SU-DHL-6 (cell line): Measurements from ENCODE around the gene IGFBP7.

Experiments
- H2AFZ ChIP-seq: fragments of 200-600 bp; sonication (generic); 2 replicates; pipeline ENCODE4 v1.6.1; 2014; ENCODE audit warnings: low read depth, mild to moderate bottlenecking, moderate library complexity, mixed read lengths, antibody characterized with exemption, low read length; ENCODE audit not compliant: severe bottlenecking
- H3F3A ChIP-seq: fragments of 200-600 bp; shearing (Covaris generic); 2 replicates; pipeline ENCODE4 v1.6.0; 2016; ENCODE audit warnings: antibody characterized with exemption, mild to moderate bottlenecking; ENCODE audit not compliant: insufficient read depth
- H3K27ac ChIP-seq: fragments of 200-600 bp; sonication (generic); 2 replicates; pipeline ENCODE4 v1.5.1; 2016; ENCODE audit warnings: low read depth, mild to moderate bottlenecking, low read length, moderate library complexity, mixed read lengths
- H3K27me3 ChIP-seq: fragments of 200-600 bp; sonication (generic), shearing (Covaris generic); 2 replicates; pipeline ENCODE4 v1.6.0; 2014; ENCODE audit warnings: mild to moderate bottlenecking, low read length
- H3K36me3 ChIP-seq: fragments of 200-600 bp; sonication (generic); 2 replicates; pipeline ENCODE4 v1.6.1; 2014; ENCODE audit warnings: mild to moderate bottlenecking, low read length, mixed read lengths
- H3K4me2 ChIP-seq: fragments of 300-600, 200-600 bp; shearing (Covaris generic), sonication (generic); 2 replicates; pipeline ENCODE4 v1.6.0; 2014; ENCODE audit warnings: low read length, low read depth, mild to moderate bottlenecking; ENCODE audit not compliant: poor library complexity, severe bottlenecking
- H3K4me3 ChIP-seq: fragments of 200-600 bp; sonication (generic); 2 replicates; pipeline ENCODE4 v1.5.1; 2014; ENCODE audit warnings: antibody characterized with exemption, low read length, mild to moderate bottlenecking, mixed read lengths; ENCODE audit not compliant: insufficient read depth, poor library complexity, severe bottlenecking
- H3K79me2 ChIP-seq: fragments of 200-600 bp; sonication (generic); 2 replicates; pipeline ENCODE4 v1.6.1; 2014; ENCODE audit warnings: mild to moderate bottlenecking, low read length, moderate library complexity; ENCODE audit not compliant: insufficient read depth
- H3K9ac ChIP-seq: fragments of 200-600 bp; sonication (generic); 2 replicates; pipeline ENCODE4 v1.7.0; 2014; ENCODE audit warnings: mild to moderate bottlenecking, low read length
- H3K9me2 ChIP-seq: fragments of 200-600 bp; sonication (generic); replicated peaks from 2 replicates; pipeline ENCODE4 v1.6.1; 2014; ENCODE audit warnings: low read length; ENCODE audit not compliant: insufficient read depth
- H3K9me3 ChIP-seq: fragments of 200-600 bp; sonication (generic); 2 replicates; pipeline ENCODE4 v1.6.1; 2014; ENCODE audit warnings: low read length, mixed read lengths; ENCODE audit not compliant: insufficient read depth
- H4K20me1 ChIP-seq: fragments of 200-600 bp; sonication (generic); 2 replicates; pipeline ENCODE4 v1.6.1; 2014; ENCODE audit warnings: low read depth, mild to moderate bottlenecking, antibody characterized with exemption, low read length, moderate library complexity, mixed read lengths
- CTCF ChIP-seq: fragments of 200-600 bp; sonication (generic); IDR thresholded peaks from one replicate; pipeline ENCODE4 v1.5.1; 2017; ENCODE audit warnings: antibody characterized with exemption, mild to moderate bottlenecking, low read length, moderate library complexity; ENCODE audit not compliant: insufficient read depth, poor library complexity, severe bottlenecking
- EZH2phosphoT487 ChIP-seq: fragments of 200-600 bp; sonication (generic), shearing (Covaris generic); conservative IDR thresholded peaks from 2 replicates; pipeline ENCODE4 v1.6.1; 2018; ENCODE audit warnings: mild to moderate bottlenecking, antibody characterized with exemption, low read length, moderate library complexity, mixed read lengths

Gene IGFBP7

GRCh38 chr4:57146444-57146843 is 36.3 kb upstream of the IGFBP7 start:
- no peak overlapping the region for H3K9ac ChIP-seq
- no peaks in the 10 kb centered on the region for H3K27me3 ChIP-seq
- no peaks in the 10 kb centered on the region for H3F3A ChIP-seq
- no peaks in the 10 kb centered on the region for H3K36me3 ChIP-seq
- no peaks in the 10 kb centered on the region for H3K9me2 ChIP-seq
- no peak overlapping the region for H3K4me3 ChIP-seq
- H3K79me2 ChIP-seq: no peaks in the 10 kb centered on the region
- no peak overlapping the region for H2AFZ ChIP-seq
- H3K27ac ChIP-seq: no peak overlapping the region
- TF ChIP-seq CTCF (no peak), EZH2phosphoT487 (no peak)
- no peak overlapping the region for H3K4me2 ChIP-seq
- no peaks in the 10 kb centered on the region for H3K9me3 ChIP-seq
- no peaks in the 10 kb centered on the region for H4K20me1 ChIP-seq

- Histone ChIP-seq H3K4me2 (no peak overlapping the region), H3K9me3 (no peaks in the 10 kb centered on the region), H3K79me2 (no peaks in the 10 kb centered on the region), H4K20me1 (no peaks in the 10 kb centered on the region), H2AFZ (no peak overlapping the region), H3K9me2 (no peaks in the 10 kb centered on the region), H3F3A (no peaks in the 10 kb centered on the region), H3K9ac (no peak overlapping the region), H3K27ac (no peak overlapping the region), H3K27me3 (no peaks in the 10 kb centered on the region), H3K36me3 (no peaks in the 10 kb centered on the region), H3K4me3 (no peak overlapping the region)
- TF ChIP-seq EZH2phosphoT487 (no peak), CTCF (no peak)
These were observed 34.3 kb upstream of the IGFBP7 start for GRCh38 chr4:57144466-57144865.

GRCh38 chr4:57139783-57140182 is 29.6 kb upstream of the IGFBP7 start:
- no peak overlapping the region for H3K4me2 ChIP-seq
- H3K4me3 ChIP-seq: no peak overlapping the region
- H3K9me2 ChIP-seq: no peaks in the 10 kb centered on the region
- H2AFZ ChIP-seq: no peak overlapping the region
- H3K27ac ChIP-seq: no peak overlapping the region
- TF ChIP-seq CTCF: no peak
- TF ChIP-seq EZH2phosphoT487: no peak
- H3F3A ChIP-seq: no peaks in the 10 kb centered on the region
- no peaks in the 10 kb centered on the region for H3K27me3 ChIP-seq
- no peak overlapping the region for H3K9ac ChIP-seq
- H3K79me2 ChIP-seq: no peaks in the 10 kb centered on the region
- H4K20me1 ChIP-seq: no peaks in the 10 kb centered on the region
- no peaks in the 10 kb centered on the region for H3K36me3 ChIP-seq
- H3K9me3 ChIP-seq: no peaks in the 10 kb centered on the region
